ENCODE measurements around the gene FMN2.

Gene FMN2

GRCh38 chr1:240462277-240462676, 370.6 kb downstream of the FMN2 start:
- DNase-seq = no peak

GRCh38 chr1:240462766-240463395, 371.2 kb downstream of the FMN2 start:
- no peak for DNase-seq

GRCh38 chr1:240464099-240464498, 372.4 kb downstream of the FMN2 start:
- DNase-seq = no peak

GRCh38 chr1:240465531-240465940, 373.9 kb downstream of the FMN2 start:
- DNase-seq = no peak

- no peak for DNase-seq
Observed at GRCh38 chr1:240466509-240466908, 374.8 kb downstream of the FMN2 start.

- no peak for DNase-seq
Observed at GRCh38 chr1:240467895-240468294, 376.2 kb downstream of the FMN2 start.

GRCh38 chr1:240468656-240469055, 377.0 kb downstream of the FMN2 start:
- DNase-seq = no peak

- DNase-seq = peak; percentile 49
Observed at GRCh38 chr1:240474133-240474614, 382.5 kb downstream of the FMN2 start.

GRCh38 chr1:240475832-240476231, 384.1 kb downstream of the FMN2 start:
- DNase-seq = no peak

- DNase-seq = no peak
Observed at GRCh38 chr1:240478536-240478935, 386.9 kb downstream of the FMN2 start.

- DNase-seq = no peak
Observed at GRCh38 chr1:240484804-240485443, 393.2 kb downstream of the FMN2 start.

GRCh38 chr1:240486611-240487010, 394.9 kb downstream of the FMN2 start:
- DNase-seq = peak; percentile 31

GRCh38 chr1:240487493-240487892, 395.8 kb downstream of the FMN2 start:
- no peak for DNase-seq

GRCh38 chr1:240491156-240491555, 399.5 kb downstream of the FMN2 start:
- DNase-seq = peak; percentile 61

- no peak for DNase-seq
Observed at GRCh38 chr1:240491796-240492195, 400.1 kb downstream of the FMN2 start.

GRCh38 chr1:240492832-240493440, 401.3 kb downstream of the FMN2 start:
- peak; percentile 12 for DNase-seq

- no peak for DNase-seq
Observed at GRCh38 chr1:240495601-240496000, 403.9 kb downstream of the FMN2 start.

GRCh38 chr1:240496356-240496755, 404.7 kb downstream of the FMN2 start:
- DNase-seq = no peak

- no peak for DNase-seq
Observed at GRCh38 chr1:240496941-240497340, 405.3 kb downstream of the FMN2 start.

GRCh38 chr1:240497908-240498307, 406.2 kb downstream of the FMN2 start:
- DNase-seq = no peak

GRCh38 chr1:240498335-240498734, 406.7 kb downstream of the FMN2 start:
- no peak for DNase-seq

- no peak for DNase-seq
Observed at GRCh38 chr1:240499012-240499411, 407.3 kb downstream of the FMN2 start.

- no peak for DNase-seq
Observed at GRCh38 chr1:240500647-240501046, 409.0 kb downstream of the FMN2 start.

- DNase-seq = peak; percentile 3
Observed at GRCh38 chr1:240501115-240501514, 409.4 kb downstream of the FMN2 start.
